Measurements from ENCODE around the gene PRAMEF11.
"Not testable (repeated sequence)": the region's sequence is repeated elsewhere in the genome, so short reads cannot be mapped to it uniquely, and the experiment has no call there.

DNA sequence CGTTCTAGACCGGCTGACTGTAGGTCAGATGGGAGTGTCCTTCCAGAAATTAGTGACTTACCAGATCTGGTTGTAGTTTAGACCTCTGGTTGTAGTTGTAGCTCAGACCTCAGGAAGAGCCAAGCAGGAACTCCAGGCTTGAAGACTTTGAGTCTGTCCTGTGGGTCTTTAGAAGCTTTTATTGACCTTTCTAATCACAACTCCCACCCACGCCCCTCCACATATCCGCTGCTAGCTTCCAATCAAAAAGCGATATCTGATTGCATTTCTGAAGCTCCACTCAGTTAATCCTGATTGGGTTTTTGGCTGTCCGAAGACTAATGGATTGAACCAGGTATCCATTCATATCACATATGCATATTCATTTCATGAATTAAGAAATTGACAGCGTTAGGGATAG is 17.4 kb upstream of the PRAMEF11 start, which contains the start of gene HNRNPCL1:
- not testable (repeated sequence) for TF ChIP-seq HCFC1 (IDR thresholded peaks at IDR 0.05; ENCODE audit: low read length); JUNB (IDR thresholded peaks at IDR 0.05); ZZZ3 (IDR thresholded peaks at IDR 0.05; ENCODE audit: control insufficient read depth, insufficient read length, low read depth); POLR2A (IDR thresholded peaks at IDR 0.05; ENCODE audit: low read depth, low read length)
- TF ChIP-seq, protein P1, sequence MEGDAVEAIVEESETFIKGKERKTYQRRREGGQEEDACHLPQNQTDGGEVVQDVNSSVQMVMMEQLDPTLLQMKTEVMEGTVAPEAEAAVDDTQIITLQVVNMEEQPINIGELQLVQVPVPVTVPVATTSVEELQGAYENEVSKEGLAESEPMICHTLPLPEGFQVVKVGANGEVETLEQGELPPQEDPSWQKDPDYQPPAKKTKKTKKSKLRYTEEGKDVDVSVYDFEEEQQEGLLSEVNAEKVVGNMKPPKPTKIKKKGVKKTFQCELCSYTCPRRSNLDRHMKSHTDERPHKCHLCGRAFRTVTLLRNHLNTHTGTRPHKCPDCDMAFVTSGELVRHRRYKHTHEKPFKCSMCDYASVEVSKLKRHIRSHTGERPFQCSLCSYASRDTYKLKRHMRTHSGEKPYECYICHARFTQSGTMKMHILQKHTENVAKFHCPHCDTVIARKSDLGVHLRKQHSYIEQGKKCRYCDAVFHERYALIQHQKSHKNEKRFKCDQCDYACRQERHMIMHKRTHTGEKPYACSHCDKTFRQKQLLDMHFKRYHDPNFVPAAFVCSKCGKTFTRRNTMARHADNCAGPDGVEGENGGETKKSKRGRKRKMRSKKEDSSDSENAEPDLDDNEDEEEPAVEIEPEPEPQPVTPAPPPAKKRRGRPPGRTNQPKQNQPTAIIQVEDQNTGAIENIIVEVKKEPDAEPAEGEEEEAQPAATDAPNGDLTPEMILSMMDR (IDR thresholded peaks at IDR 0.05 in 2 of 3, conservative IDR thresholded peaks at IDR 0.05 in 1 of 3; ENCODE audit: control insufficient read depth in 2 of 3, extremely low read depth in 1 of 3, insufficient read depth in 1 of 3, low read depth in 3 of 3, low read length in 3 of 3): not testable (repeated sequence)
- TF ChIP-seq, protein P2, sequence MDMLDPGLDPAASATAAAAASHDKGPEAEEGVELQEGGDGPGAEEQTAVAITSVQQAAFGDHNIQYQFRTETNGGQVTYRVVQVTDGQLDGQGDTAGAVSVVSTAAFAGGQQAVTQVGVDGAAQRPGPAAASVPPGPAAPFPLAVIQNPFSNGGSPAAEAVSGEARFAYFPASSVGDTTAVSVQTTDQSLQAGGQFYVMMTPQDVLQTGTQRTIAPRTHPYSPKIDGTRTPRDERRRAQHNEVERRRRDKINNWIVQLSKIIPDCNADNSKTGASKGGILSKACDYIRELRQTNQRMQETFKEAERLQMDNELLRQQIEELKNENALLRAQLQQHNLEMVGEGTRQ (IDR thresholded peaks at IDR 0.05; ENCODE audit: borderline replicate concordance, low read depth, low read length): not testable (repeated sequence)

All from GM12878 (cell line).